ENCODE data around the gene GLB1L2.
"Not testable (repeated sequence)": the region's sequence is repeated elsewhere in the genome, so short reads cannot be mapped to it uniquely, and the experiment has no call there.

Gene GLB1L2

DNA sequence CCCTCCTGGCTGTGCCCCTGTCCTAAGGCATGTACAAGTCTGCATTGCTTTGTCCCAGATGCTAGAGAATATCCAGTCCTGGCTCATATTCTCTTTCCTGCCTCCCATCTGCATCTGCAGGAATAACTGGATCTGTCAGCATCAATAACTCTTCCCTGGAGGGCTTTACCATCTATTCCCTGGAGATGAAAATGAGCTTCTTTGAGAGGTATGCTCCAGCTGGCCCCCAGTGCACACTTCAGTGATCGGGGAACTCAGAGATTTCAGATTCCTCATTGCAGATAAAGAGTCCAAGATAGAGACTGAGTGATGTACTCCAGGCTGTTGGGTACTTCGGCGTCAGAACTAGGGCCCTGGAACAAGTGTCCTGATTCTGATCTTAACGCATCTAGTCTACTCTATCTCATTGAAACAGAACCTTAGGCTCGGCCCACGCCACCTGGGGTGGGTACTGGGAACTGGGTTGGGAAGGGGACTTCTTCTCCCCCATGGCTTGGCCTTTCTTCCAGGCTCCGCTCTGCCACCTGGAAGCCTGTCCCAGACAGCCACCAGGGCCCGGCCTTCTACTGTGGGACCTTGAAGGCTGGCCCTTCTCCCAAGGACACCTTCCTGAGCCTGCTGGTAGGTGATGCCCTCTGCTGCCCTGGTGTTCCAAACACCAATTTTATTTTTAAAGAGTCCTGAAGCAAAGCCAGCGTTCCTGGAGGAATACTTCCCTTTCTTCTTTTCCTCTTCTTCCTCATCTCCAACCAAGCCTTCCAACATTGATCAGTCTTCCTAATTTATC, 17.8 kb upstream of the GLB1L2 start:
- intact Hi-C loops (cut with DNase I) = no loop called here
- DNase-seq = no peak

GRCh38 chr11:134317103-134317502, 14.7 kb upstream of the GLB1L2 start:
- intact Hi-C loops (cut with DNase I) = no loop called here
- no peak for DNase-seq

DNA sequence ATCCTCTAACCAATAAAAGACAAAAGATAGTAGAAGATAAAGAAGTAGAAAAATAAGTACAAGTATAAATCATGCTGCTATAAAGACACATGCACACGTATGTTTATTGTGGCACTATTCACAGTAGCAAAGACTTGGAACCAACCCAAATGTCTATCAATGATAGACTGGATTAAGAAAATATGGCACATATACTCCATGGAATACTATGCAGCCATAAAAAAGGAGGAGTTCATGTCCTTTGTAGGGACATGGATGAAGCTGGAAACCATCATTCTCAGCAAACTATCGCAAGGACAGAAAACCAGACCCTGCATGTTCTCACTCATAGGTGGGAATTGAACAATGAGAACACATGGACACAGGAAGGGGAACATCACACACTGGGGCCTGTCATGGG, 10.4 kb upstream of the GLB1L2 start:
- DNase-seq; intact Hi-C loops (cut with DNase I): not testable (repeated sequence)

- no peak for DNase-seq
- intact Hi-C loops (cut with DNase I) = no loop called here
Observed at GRCh38 chr11:134322553-134322952, 9.2 kb upstream of the GLB1L2 start.

DNA sequence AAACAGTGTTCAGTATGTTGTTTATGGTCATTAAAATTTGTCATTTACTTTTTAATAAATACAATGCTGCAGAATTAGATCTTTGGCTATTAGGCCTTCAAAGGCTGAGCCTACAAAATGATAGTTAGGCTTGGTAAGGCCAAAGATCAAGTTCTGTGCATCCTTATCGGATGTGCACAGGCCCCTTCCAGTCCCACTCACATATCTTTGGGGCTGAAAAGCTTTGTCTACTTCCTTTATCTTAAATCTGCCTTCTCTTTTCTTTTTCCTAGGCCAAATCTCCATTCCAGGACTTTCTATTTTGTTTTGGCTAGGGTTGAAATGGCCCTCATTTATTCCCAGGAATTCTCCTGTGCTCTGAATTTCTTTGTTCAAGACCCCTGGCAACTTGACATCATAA, 3.4 kb upstream of the GLB1L2 start:
- intact Hi-C loops (cut with DNase I) = no loop called here
- no peak for DNase-seq

- intact Hi-C loops (cut with DNase I) = no loop called here
- DNase-seq = no peak
Observed at GRCh38 chr11:134330611-134331353, 1.0 kb upstream of the GLB1L2 start.

DNA sequence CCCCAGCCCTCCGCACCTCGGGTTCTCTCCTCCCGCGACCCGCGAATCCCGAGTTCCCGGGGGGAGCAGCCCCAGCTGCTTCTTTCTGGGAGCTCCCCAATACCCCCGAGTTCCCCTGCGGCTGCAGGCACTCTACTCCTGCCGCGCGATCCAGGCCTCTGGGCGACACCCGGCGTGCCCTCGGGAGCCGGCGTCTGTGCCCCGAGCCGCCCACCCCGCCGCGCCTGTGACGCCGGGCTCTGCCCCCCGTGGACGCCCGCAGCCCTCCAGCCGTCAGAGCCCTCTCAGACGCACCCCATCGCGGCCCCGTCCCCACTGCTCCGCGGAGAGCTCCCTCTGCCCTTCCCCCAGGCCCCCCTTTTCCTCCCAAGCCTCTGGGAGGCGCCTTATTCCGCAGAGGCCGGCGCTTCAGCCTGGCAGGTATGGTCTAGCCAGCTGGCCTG, 422 bp downstream of the GLB1L2 start:
- intact Hi-C loops (cut with DNase I) = no loop called here
- peak in 22 of 42 donors; percentile 9 to 51 (median 28) for DNase-seq

GRCh38 chr11:134332782-134333181, 994 bp downstream of the GLB1L2 start:
- intact Hi-C loops (cut with DNase I) = no loop called here

DNA sequence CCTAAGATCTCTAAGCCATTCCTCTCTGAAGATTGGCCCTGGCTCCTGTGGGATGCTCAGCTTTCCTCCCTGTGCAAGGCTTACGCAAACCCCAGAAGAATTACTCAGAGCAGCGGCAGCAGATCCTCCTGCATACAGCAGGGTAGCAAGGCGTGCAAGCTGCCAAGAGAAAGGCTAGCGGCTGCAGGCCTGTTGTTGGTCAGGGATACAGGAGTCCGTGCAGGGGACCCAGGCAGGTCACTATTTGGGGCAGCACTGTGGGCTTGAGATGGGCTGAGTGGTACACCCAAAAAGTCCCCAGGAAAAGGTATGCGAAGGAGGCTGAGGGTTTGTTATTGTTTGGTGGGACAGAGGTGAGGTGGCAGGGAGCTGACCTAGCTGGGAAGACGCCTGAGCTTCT, 1.5 kb downstream of the GLB1L2 start:
- intact Hi-C loops (cut with DNase I) = no loop called here

More at GRCh38 chr11:134332782-134333181, 994 bp downstream of the GLB1L2 start:
- DNase-seq = no peak

GRCh38 chr11:134333946-134334345, 2.2 kb downstream of the GLB1L2 start:
- no peak for DNase-seq
- intact Hi-C loops (cut with DNase I) = no loop called here

More for the DNA sequence above, 1.5 kb downstream of the GLB1L2 start:
- DNase-seq = no peak

DNA sequence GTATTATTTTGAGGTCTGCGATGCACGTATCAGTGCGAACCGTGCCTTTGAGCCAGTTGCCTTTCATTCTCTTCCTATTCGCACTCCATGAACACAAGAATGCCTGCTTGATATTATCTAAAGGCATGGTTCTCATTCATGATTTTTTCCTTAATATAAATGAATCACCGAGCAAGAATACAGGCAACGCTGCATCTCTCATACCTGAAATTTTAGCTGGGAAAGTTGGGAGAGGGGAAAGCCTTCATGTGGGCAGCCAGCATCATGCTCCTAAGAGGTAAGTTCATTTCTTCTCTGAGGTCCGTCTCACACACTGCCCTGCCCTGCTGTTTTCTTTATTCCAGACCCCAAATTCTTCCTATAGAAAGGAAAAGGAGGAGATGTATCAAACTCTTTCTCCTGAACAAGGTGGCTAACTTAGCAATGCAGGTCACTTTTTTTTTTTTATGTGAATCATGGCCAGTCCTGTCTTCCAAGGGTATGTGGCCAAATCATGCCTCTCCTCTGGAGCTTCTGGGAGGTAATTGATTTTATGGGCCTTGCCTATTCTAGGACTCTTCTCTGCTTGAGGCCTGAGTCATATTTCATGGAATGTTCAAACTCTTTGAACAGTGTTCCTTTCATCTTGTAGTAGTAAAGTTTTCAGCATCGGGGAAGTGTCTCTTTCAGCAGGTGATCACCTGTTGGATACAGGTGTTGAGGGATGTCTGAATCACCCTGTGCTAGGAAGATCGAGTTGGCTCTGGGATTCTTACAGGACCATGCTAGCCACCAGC, 3.2 kb downstream of the GLB1L2 start:
- intact Hi-C loops (cut with DNase I) = no loop called here
- no peak for DNase-seq

DNA sequence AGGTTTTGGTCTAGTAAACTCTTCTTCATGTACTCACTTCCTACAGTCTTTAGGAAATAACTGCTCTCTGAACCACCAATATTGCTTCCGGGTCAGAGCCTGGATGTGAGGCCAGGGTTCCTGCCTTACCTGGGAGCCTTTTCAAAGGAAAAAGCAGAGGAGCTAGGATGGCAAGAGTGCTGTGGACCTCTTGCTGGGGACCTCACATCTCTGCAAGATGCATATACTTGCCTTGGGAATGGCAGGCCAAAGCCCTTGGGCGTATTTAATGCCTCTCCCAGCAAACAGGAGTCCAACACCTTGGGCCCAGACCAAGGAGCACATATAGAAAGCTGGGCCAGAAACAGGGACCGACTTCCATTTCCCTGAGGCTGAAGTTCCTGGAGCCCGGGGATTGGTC, 5.3 kb downstream of the GLB1L2 start:
- intact Hi-C loops (cut with DNase I) = no loop called here
- DNase-seq = no peak

GRCh38 chr11:134338068-134338467, 6.3 kb downstream of the GLB1L2 start:
- DNase-seq = no peak
- intact Hi-C loops (cut with DNase I) = no loop called here

DNA sequence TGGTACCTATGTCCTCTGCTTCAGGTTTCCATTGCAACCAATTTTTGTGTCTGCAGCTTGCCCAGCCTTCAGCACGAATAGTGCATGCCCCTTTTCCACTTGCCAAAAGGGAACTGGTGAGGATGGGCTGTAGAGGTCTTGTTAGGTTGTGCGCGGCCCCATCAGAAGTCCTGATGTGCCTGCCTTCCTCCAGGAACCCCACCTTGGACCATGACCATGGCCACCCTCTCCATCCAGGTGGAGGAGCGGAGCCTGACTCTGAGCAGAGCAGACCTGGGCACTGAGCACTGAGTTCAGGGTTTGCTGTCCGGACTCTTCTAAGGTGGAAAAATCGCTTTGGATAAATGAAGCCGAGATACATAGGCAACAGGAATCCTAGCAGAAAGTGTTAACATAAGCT, 6.9 kb downstream of the GLB1L2 start:
- intact Hi-C loops (cut with DNase I) = no loop called here
- DNase-seq = no peak

DNA sequence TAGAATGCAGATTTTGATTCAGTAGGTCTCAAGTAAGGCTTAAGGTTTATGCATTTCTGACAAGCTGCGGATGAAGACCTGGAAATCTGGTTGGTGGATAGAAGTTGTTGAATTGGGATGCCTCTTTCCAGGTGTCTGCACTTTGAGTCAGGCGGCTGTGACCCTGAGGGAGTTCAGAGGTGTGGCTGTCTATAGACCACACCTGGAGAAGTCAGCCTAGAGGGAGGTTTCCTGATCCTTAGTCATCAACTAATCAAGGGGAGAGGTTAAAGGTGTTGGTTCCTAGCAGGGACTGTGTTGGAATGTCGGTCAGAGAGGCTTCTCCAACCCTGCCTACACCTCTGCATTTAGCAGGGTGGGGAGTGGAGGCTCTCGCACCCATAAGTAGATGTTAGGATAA, 8.0 kb downstream of the GLB1L2 start:
- intact Hi-C loops (cut with DNase I) = no loop called here
- no peak for DNase-seq

GRCh38 chr11:134340354-134340964, 8.7 kb downstream of the GLB1L2 start:
- intact Hi-C loops (cut with DNase I) = no loop called here
- no peak for DNase-seq

GRCh38 chr11:134341805-134342571, 10.2 kb downstream of the GLB1L2 start:
- DNase-seq = peak in 2 of 42 donors; percentile 29 to 30
- intact Hi-C loops (cut with DNase I) = no loop called here

DNA sequence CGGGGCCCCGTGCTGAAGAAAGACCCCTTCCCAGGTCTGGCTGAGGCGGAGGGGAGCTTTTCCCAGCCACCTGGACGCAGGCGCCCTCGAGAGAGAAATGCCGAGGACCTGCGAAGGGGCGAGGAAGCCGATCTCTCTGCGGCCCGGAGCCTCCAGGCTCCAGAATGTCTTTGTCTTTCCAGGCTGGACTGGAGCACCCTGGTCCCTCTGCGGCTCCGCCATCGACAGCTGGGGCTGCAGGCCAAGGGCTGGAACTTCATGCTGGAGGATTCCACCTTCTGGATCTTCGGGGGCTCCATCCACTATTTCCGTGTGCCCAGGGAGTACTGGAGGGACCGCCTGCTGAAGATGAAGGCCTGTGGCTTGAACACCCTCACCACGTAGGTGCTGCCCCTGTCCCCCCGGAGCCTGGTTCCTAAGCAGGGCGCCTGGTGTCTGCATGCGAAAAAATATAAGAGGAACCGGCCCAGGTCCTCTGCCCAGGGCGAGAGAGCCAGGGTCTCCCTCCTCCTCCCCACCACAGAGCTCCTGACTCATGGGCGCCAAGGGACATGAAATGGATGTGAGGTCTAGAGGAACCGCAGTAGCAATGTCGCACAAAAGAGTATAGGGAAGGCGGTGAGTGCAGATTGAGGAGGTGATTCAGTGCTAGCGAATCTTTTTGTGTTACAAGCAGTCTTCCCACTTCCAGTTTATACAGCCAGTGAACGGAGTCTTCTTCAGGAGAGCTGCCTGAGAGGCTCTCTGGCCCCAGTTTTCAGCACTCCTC, 11.0 kb downstream of the GLB1L2 start:
- DNase-seq = peak in 1 of 42 donors; percentile 31

More for the DNA sequence above, 11.0 kb downstream of the GLB1L2 start:
- intact Hi-C loops (cut with DNase I) = no loop called here

Measured in head of caudate nucleus (tissue), 42 donors.